ENCODE measurements around the gene RUNX1. TPM values are rescaled to one million over a fixed set of nuclear protein-coding genes. Genes with fewer than 3 reads are reported as not detected.

Gene RUNX1
- total and polyA plus RNA-seq, 2 donors (not counting 3 experiments of a cell fraction or from before 2014, with no cell fraction given): 4.6 to 17.9 TPM

- H3K79me2 ChIP-seq (ENCODE audit: control insufficient read depth, insufficient read depth, low read length): no peaks in the 10 kb centered on the region
- H3K4me2 ChIP-seq (ENCODE audit: insufficient read depth, low read length): no peak overlapping the region
- no peaks in the 10 kb centered on the region for H3K9me3 ChIP-seq (replicated peaks; ENCODE audit: control insufficient read depth, insufficient read depth, low read length)
- no peak overlapping the region for H2AFZ ChIP-seq (ENCODE audit: low read depth, low read length)
- H4K20me1 ChIP-seq (replicated peaks; ENCODE audit: control insufficient read depth, extremely low read depth, insufficient read depth, low read length): no peaks in the 10 kb centered on the region
- FAIRE-seq (no peak), DNase-seq (ENCODE audit: low read depth, low spot score) (no peak)
- no peaks in the 10 kb centered on the region for H3K9me1 ChIP-seq (replicated peaks; ENCODE audit: control insufficient read depth, extremely low read depth, insufficient read depth, low read length)
- ChIA-PET POLR2A (no interaction called here), CTCF (no interaction called here)
- H3K4me1 ChIP-seq (ENCODE audit: control insufficient read depth, extremely low read depth, insufficient read depth, low read length): no peaks in the 10 kb centered on the region
- intact Hi-C loops (cut with micrococcal nuclease) (loop anchor here (10.0 kb wide), 1 partner anchor 434 kb away; no protein-coding TSS in a partner anchor), dilution Hi-C loops (cut with MboI; ENCODE audit: extremely low pct_ligation_motif_present, low sequenced_read_pairs) (no loop called here)
- H3K27ac ChIP-seq (ENCODE audit: insufficient read depth, low read depth, low read length): no peak overlapping the region
- H3K4me3 ChIP-seq (replicated peaks in 1 of 3; ENCODE audit: insufficient read depth in 1 of 3, low read depth in 1 of 3, low read length in 3 of 3): no peak overlapping the region
- TF ChIP-seq EZH2 (IDR thresholded peaks at IDR 0.05; ENCODE audit: borderline replicate concordance, low read depth, low read length, severe bottlenecking): no peak
- no peak overlapping the region for H3K9ac ChIP-seq (replicated peaks; ENCODE audit: extremely low read depth, insufficient read depth, low read length)
- peaks cover 78 to 79% of the 10 kb centered on the region in 2 experiments for H3K27me3 ChIP-seq (ENCODE audit: control insufficient read depth in 2 of 2, insufficient read depth in 2 of 2, low read length in 2 of 2)
- BruUV-seq (replicated peaks): no TSS peak
- no peaks in the 10 kb centered on the region for H3K36me3 ChIP-seq (ENCODE audit: control insufficient read depth in 2 of 2, extremely low read depth in 1 of 2, insufficient read depth in 2 of 2, low read length in 2 of 2)
These were observed 8.0 kb downstream of the RUNX1 start for GRCh38 chr21:35041122-35041521.

- Histone ChIP-seq H2AFZ (ENCODE audit: low read depth, low read length) (no peak overlapping the region), H3K4me3 (replicated peaks in 1 of 3; ENCODE audit: insufficient read depth in 1 of 3, low read depth in 1 of 3, low read length in 3 of 3) (no peak overlapping the region), H3K9me1 (replicated peaks; ENCODE audit: control insufficient read depth, extremely low read depth, insufficient read depth, low read length) (no peaks in the 10 kb centered on the region), H3K27me3 (ENCODE audit: control insufficient read depth in 2 of 2, insufficient read depth in 2 of 2, low read length in 2 of 2) (peaks cover 73 to 74% of the 10 kb centered on the region in 2 experiments), H4K20me1 (replicated peaks; ENCODE audit: control insufficient read depth, extremely low read depth, insufficient read depth, low read length) (no peaks in the 10 kb centered on the region), H3K9ac (replicated peaks; ENCODE audit: extremely low read depth, insufficient read depth, low read length) (no peak overlapping the region), H3K36me3 (ENCODE audit: control insufficient read depth in 2 of 2, extremely low read depth in 1 of 2, insufficient read depth in 2 of 2, low read length in 2 of 2) (no peaks in the 10 kb centered on the region), H3K4me1 (ENCODE audit: control insufficient read depth, extremely low read depth, insufficient read depth, low read length) (no peaks in the 10 kb centered on the region), H3K27ac (ENCODE audit: insufficient read depth, low read depth, low read length) (no peak overlapping the region), H3K79me2 (ENCODE audit: control insufficient read depth, insufficient read depth, low read length) (no peaks in the 10 kb centered on the region), H3K9me3 (replicated peaks; ENCODE audit: control insufficient read depth, insufficient read depth, low read length) (no peaks in the 10 kb centered on the region), H3K4me2 (ENCODE audit: insufficient read depth, low read length) (no peak overlapping the region)
- CTCF ChIA-PET: interaction anchor here (0.6 to 1.5 kb wide), 2 partner anchors 12 to 112 kb away, joined by 3 to 4 read pairs; no protein-coding TSS in a partner anchor
- TF ChIP-seq CTCF (IDR thresholded peaks at IDR 0.05; ENCODE audit: extremely low read depth in 1 of 2, insufficient read depth in 1 of 2, low read depth in 1 of 2, low read length in 2 of 2) (no peak), POLR2AphosphoS5 (IDR thresholded peaks at IDR 0.05; ENCODE audit: insufficient read depth, low read depth, low read length) (no peak), GATA2 (IDR thresholded peaks at IDR 0.05; ENCODE audit: insufficient read depth, insufficient read length, low read depth, low read length) (no peak), MAX (IDR thresholded peaks at IDR 0.05; ENCODE audit: insufficient read depth, insufficient read length) (no peak), MYC (IDR thresholded peaks at IDR 0.05; ENCODE audit: low read depth, low read length) (no peak), POLR2A (IDR thresholded peaks at IDR 0.05; ENCODE audit: low read depth, low read length) (no peak), FOS (IDR thresholded peaks at IDR 0.05; ENCODE audit: borderline replicate concordance, insufficient read depth, low read length) (no peak), EZH2 (IDR thresholded peaks at IDR 0.05; ENCODE audit: borderline replicate concordance, low read depth, low read length, severe bottlenecking) (no peak), JUN (IDR thresholded peaks at IDR 0.05; ENCODE audit: borderline replicate concordance, insufficient read depth, insufficient read length, low read depth) (no peak)
- POLR2A ChIA-PET: interaction anchor here (0.6 to 0.7 kb wide), 2 partner anchors 36 to 343 kb away, joined by 3 to 4 read pairs; no protein-coding TSS in a partner anchor
- FAIRE-seq: no peak
- no TSS peak for BruUV-seq (replicated peaks)
- no peak for DNase-seq (ENCODE audit: low read depth, low spot score)
- intact Hi-C loops (cut with micrococcal nuclease) (loop anchor here (10.0 kb wide), 1 partner anchor 435 kb away; no protein-coding TSS in a partner anchor), dilution Hi-C loops (cut with MboI; ENCODE audit: extremely low pct_ligation_motif_present, low sequenced_read_pairs) (no loop called here)
These were observed 9.4 kb downstream of the RUNX1 start for GRCh38 chr21:35039595-35040289.

Data from endothelial cell of umbilical vein (primary cell).